ENCODE results near the gene TEX36. TPM values are rescaled to one million over a fixed set of nuclear protein-coding genes. Genes with fewer than 3 reads are reported as not detected.

Gene TEX36
- total and polyA plus RNA-seq, 4 experiments from 2014 or later: not detected

Other genes starting within 250 kb of the TEX36 start
- 10 to 100 TPM; 56.3 to 57.8 TPM for gene EDRF1, start 36.5 kb upstream of the TEX36 start, total RNA-seq
- 10 to 100 TPM in 1 of 2 donors, 1 to 10 TPM in 1; 9.8 to 11.4 TPM for gene EDRF1, start 36.5 kb upstream of the TEX36 start, polyA plus RNA-seq
- gene MMP21, start 92.7 kb upstream of the TEX36 start, total RNA-seq: under 1 TPM; 0.61 to 0.79 TPM
- gene MMP21, start 92.7 kb upstream of the TEX36 start, polyA plus RNA-seq: not detected
- gene UROS, start 140.1 kb upstream of the TEX36 start, total RNA-seq: 10 to 100 TPM; 38.8 to 41.3 TPM
- gene UROS, start 140.1 kb upstream of the TEX36 start, polyA plus RNA-seq: 10 to 100 TPM; 55.8 to 69.8 TPM
- gene BCCIP, start 140.4 kb upstream of the TEX36 start, total RNA-seq: 10 to 100 TPM; 35.4 to 40.7 TPM
- 100 to 1,000 TPM in 1 of 2 donors, 10 to 100 TPM in 1; 80.4 to 108 TPM for gene BCCIP, start 140.4 kb upstream of the TEX36 start, polyA plus RNA-seq
- gene DHX32, start 198.1 kb upstream of the TEX36 start, total RNA-seq: 1 to 10 TPM; 7.1 to 8.0 TPM
- 10 to 100 TPM in 1 of 2 donors, 1 to 10 TPM in 1; 9.8 to 13.3 TPM for gene DHX32, start 198.1 kb upstream of the TEX36 start, polyA plus RNA-seq
- gene FANK1, start 213.4 kb upstream of the TEX36 start, total RNA-seq: under 1 TPM; 0.72 to 0.99 TPM
- gene FANK1, start 213.4 kb upstream of the TEX36 start, polyA plus RNA-seq: not detected

All from CD4-positive, alpha-beta memory T cell (primary cell).